GM21723 (cell line): Measurements from ENCODE around the gene KIRREL3.

ENCODE experiments used
- ATAC-seq: cut with Tn5 transposase; IDR thresholded peaks from one replicate; pipeline ENCODE4 v1.9.1; 2021; ENCODE audit warnings: mild to moderate bottlenecking, moderate library complexity; ENCODE audit not compliant: unreplicated experiment

The KIRREL3 gene

GRCh38 chr11:126746443-126746842 lies 254.1 kb downstream of the KIRREL3 start:
- ATAC-seq, result no peak

GRCh38 chr11:126744699-126745098 lies 255.9 kb downstream of the KIRREL3 start:
- ATAC-seq, result no peak

GRCh38 chr11:126743628-126744027 lies 256.9 kb downstream of the KIRREL3 start:
- ATAC-seq, result no peak

GRCh38 chr11:126742582-126742981 lies 258.0 kb downstream of the KIRREL3 start:
- ATAC-seq, result no peak

- no peak for ATAC-seq
Measured at GRCh38 chr11:126740846-126741245, 259.7 kb downstream of the KIRREL3 start.

- ATAC-seq, result no peak
Measured at GRCh38 chr11:126739499-126740145, 260.9 kb downstream of the KIRREL3 start.

- ATAC-seq, result no peak
Measured at GRCh38 chr11:126738295-126739031, 262.1 kb downstream of the KIRREL3 start.

GRCh38 chr11:126736682-126737572 lies 263.6 kb downstream of the KIRREL3 start:
- ATAC-seq, result no peak

GRCh38 chr11:126734752-126735151 lies 265.8 kb downstream of the KIRREL3 start:
- no peak for ATAC-seq

- no peak for ATAC-seq
Measured at GRCh38 chr11:126733685-126734084, 266.9 kb downstream of the KIRREL3 start.

GRCh38 chr11:126732981-126733380 lies 267.6 kb downstream of the KIRREL3 start:
- peak; percentile 86 for ATAC-seq

GRCh38 chr11:126731576-126732142 lies 268.9 kb downstream of the KIRREL3 start:
- no peak for ATAC-seq

GRCh38 chr11:126727381-126727780 lies 273.2 kb downstream of the KIRREL3 start:
- no peak for ATAC-seq

- no peak for ATAC-seq
Measured at GRCh38 chr11:126725521-126725920, 275.0 kb downstream of the KIRREL3 start.

GRCh38 chr11:126725043-126725442 lies 275.5 kb downstream of the KIRREL3 start:
- ATAC-seq, result no peak

GRCh38 chr11:126723665-126724045 lies 276.9 kb downstream of the KIRREL3 start:
- ATAC-seq, result no peak

GRCh38 chr11:126722956-126723664 lies 277.5 kb downstream of the KIRREL3 start:
- no peak for ATAC-seq

- no peak for ATAC-seq
Measured at GRCh38 chr11:126722006-126722736, 278.4 kb downstream of the KIRREL3 start.

GRCh38 chr11:126720539-126721235 lies 279.9 kb downstream of the KIRREL3 start:
- ATAC-seq, result no peak
